ENCODE measurements around the gene HRK. TPM values are rescaled to one million over a fixed set of nuclear protein-coding genes. Genes with fewer than 3 reads are reported as not detected.

Gene HRK
- total and polyA plus RNA-seq, 10 of the 15 experiments (the other 5 are each of a cell fraction or from before 2014, with no cell fraction given): not detected

DNA sequence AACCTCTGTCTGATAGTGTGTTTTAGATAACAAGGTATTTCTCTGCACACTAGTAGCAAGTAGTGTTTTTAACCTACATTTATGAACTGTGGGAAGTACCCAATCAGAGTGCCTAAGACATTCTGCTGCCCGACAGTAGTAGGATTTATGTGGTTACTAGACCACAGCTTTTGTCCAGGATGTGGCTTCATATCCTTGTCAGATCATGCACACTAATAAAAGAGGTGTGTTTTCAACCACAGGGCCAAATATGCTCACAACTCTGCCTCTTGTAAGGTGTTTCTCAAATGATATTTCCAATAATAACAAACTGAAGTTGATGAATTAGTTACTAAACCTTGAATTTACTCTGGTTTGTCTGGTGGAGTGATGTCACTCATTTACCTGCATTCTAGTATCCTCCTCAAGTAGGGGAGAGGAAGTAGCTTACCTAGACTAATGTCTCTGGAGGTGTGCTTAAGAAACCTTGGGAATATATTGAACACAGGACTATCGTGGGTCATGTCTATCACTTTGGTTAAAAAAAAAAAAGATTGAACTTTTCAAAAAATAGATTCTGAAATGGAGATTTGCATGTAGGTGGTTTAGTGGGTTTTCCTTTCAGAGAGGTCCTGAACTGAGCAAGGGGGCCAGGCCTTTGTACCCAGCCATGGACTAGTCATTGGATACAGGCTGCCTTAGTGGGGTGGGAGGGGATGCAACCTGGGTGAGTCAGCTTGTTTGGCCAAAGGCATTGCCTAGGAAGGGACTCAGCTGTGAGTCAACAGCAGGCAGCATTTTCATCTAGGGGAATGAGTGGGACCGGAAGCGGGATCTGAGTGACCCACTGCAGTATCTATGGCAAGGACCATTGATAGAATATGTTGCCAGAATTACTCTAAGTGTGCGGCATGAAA lies 43.6 kb upstream of the HRK start:
- H3K9ac ChIP-seq (ENCODE audit: control insufficient read depth, insufficient read depth, low read length): no peak overlapping the region
- in situ Hi-C loops (cut with MboI) (no loop called here), intact Hi-C loops (cut with micrococcal nuclease; ENCODE audit: unreplicated experiment) (loop anchor here (1.0 kb wide), 1 partner anchor 35 kb away; no protein-coding TSS in a partner anchor)
- SMC1A ChIA-PET (ENCODE audit: uncharacterized antibody, unreplicated experiment): no interaction called here
- H3K4me3 ChIP-seq: no peak overlapping the region
- H3K27me3 ChIP-seq (replicated peaks in 1 of 2; ENCODE audit: control insufficient read depth in 2 of 2, insufficient read depth in 2 of 2, low read length in 1 of 2): no peaks in the 10 kb centered on the region
- POLR2A ChIA-PET: interaction anchor here (0.7 kb wide), 1 partner anchor 13 kb away, joined by 3 read pairs; no protein-coding TSS in a partner anchor
- no peak overlapping the region for H2AFZ ChIP-seq (ENCODE audit: control insufficient read depth, low read depth, low read length)
- RAD21 ChIA-PET (ENCODE audit: unreplicated experiment): no interaction called here
- H3K79me2 ChIP-seq (ENCODE audit: control insufficient read depth, insufficient read depth, low read length): no peaks in the 10 kb centered on the region
- peaks cover 5% of the 10 kb centered on the region; the same call in 1 of the 2 replicates for H4K20me1 ChIP-seq (ENCODE audit: control insufficient read depth, insufficient read depth)
- BruUV-seq (replicated peaks): no TSS peak
- FAIRE-seq (peak; percentile 68), DNase-seq (ENCODE audit: low read depth, low spot score) (peak; percentile 58), ATAC-seq (peak; percentile 85)
- CTCF ChIA-PET: no interaction called here
- H3K4me1 ChIP-seq (ENCODE audit: control insufficient read depth, insufficient read depth, low read length): peaks cover 34% of the 10 kb centered on the region
- H3K36me3 ChIP-seq (ENCODE audit: control insufficient read depth in 2 of 2, insufficient read depth in 2 of 2, low read length in 1 of 2): peaks cover 0 to 3% of the 10 kb centered on the region in 2 experiments; a peak in 1 of 4 replicates
- H3K27ac ChIP-seq (ENCODE audit: control insufficient read depth, insufficient read depth): no peak overlapping the region
- 42% methylated on average over 5 of the region's 5 CpGs for WGBS (ENCODE audit: insufficient coverage, insufficient replicate concordance, low lambda C conversion rate, missing lambda C conversion rate)
- no peaks in the 10 kb centered on the region for H3K9me3 ChIP-seq (replicated peaks; ENCODE audit: control insufficient read depth, insufficient read depth, low read length)
- H3K4me2 ChIP-seq (ENCODE audit: control insufficient read depth, insufficient read depth): peak overlapping the region; percentile 71
- TF ChIP-seq FOXM1 (IDR thresholded peaks at IDR 0.05; ENCODE audit: low read depth, low read length) (0 out of 2 replicates have a peak, but pooled peaks have one; percentile 23), BHLHE40 (IDR thresholded peaks at IDR 0.05; ENCODE audit: borderline replicate concordance in 1 of 2, low read depth in 2 of 2, low read length in 1 of 2) (no peak), TBL1XR1 (IDR thresholded peaks at IDR 0.05; ENCODE audit: low read depth, low read length) (no peak), ZNF24 (IDR thresholded peaks at IDR 0.05) (no peak), RUNX3 (IDR thresholded peaks at IDR 0.05; ENCODE audit: low read length) (peak; percentile 99), NFIC (IDR thresholded peaks at IDR 0.05; ENCODE audit: low read depth, low read length) (peak; percentile 78), MEF2A (IDR thresholded peaks at IDR 0.05; ENCODE audit: insufficient read depth, low read depth, low read length) (no peak), ATF7 (IDR thresholded peaks at IDR 0.05; ENCODE audit: low read depth) (0 out of 2 replicates have a peak, but pooled peaks have one; percentile 15), CBFB (IDR thresholded peaks at IDR 0.05; ENCODE audit: low read depth) (peak; percentile 75; the same call in 1 of the 2 replicates), EED (IDR thresholded peaks at IDR 0.05; ENCODE audit: low read depth) (peak; percentile 45; the same call in 1 of the 2 replicates), SUZ12 (IDR thresholded peaks at IDR 0.05; ENCODE audit: unreplicated experiment) (no peak), IKZF2 (IDR thresholded peaks at IDR 0.05) (peak in 1 of 2 experiments; percentile 54; a peak in 2 of 4 replicates), PAX5 (IDR thresholded peaks at IDR 0.05; ENCODE audit: borderline replicate concordance, low read depth, low read length) (0 out of 2 replicates have a peak, but pooled peaks have one; percentile 33), IRF4 (IDR thresholded peaks at IDR 0.05; ENCODE audit: low read depth, low read length) (0 out of 2 replicates have a peak, but pooled peaks have one; percentile 44)
- TF ChIP-seq, protein P1, sequence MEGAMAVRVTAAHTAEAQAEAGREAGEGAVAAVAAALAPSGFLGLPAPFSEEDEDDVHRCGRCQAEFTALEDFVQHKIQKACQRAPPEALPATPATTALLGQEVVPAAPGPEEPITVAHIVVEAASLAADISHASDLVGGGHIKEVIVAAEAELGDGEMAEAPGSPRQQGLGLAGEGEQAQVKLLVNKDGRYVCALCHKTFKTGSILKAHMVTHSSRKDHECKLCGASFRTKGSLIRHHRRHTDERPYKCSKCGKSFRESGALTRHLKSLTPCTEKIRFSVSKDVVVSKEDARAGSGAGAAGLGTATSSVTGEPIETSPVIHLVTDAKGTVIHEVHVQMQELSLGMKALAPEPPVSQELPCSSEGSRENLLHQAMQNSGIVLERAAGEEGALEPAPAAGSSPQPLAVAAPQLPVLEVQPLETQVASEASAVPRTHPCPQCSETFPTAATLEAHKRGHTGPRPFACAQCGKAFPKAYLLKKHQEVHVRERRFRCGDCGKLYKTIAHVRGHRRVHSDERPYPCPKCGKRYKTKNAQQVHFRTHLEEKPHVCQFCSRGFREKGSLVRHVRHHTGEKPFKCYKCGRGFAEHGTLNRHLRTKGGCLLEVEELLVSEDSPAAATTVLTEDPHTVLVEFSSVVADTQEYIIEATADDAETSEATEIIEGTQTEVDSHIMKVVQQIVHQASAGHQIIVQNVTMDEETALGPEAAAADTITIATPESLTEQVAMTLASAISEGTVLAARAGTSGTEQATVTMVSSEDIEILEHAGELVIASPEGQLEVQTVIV (IDR thresholded peaks at IDR 0.05; ENCODE audit: borderline replicate concordance, partially characterized antibody): no peak
- TF ChIP-seq, protein P2, sequence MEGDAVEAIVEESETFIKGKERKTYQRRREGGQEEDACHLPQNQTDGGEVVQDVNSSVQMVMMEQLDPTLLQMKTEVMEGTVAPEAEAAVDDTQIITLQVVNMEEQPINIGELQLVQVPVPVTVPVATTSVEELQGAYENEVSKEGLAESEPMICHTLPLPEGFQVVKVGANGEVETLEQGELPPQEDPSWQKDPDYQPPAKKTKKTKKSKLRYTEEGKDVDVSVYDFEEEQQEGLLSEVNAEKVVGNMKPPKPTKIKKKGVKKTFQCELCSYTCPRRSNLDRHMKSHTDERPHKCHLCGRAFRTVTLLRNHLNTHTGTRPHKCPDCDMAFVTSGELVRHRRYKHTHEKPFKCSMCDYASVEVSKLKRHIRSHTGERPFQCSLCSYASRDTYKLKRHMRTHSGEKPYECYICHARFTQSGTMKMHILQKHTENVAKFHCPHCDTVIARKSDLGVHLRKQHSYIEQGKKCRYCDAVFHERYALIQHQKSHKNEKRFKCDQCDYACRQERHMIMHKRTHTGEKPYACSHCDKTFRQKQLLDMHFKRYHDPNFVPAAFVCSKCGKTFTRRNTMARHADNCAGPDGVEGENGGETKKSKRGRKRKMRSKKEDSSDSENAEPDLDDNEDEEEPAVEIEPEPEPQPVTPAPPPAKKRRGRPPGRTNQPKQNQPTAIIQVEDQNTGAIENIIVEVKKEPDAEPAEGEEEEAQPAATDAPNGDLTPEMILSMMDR (IDR thresholded peaks at IDR 0.05 in 2 of 3, conservative IDR thresholded peaks at IDR 0.05 in 1 of 3; ENCODE audit: control insufficient read depth in 2 of 3, extremely low read depth in 1 of 3, insufficient read depth in 1 of 3, low read depth in 3 of 3, low read length in 3 of 3): no peak
- TF ChIP-seq, protein P3, sequence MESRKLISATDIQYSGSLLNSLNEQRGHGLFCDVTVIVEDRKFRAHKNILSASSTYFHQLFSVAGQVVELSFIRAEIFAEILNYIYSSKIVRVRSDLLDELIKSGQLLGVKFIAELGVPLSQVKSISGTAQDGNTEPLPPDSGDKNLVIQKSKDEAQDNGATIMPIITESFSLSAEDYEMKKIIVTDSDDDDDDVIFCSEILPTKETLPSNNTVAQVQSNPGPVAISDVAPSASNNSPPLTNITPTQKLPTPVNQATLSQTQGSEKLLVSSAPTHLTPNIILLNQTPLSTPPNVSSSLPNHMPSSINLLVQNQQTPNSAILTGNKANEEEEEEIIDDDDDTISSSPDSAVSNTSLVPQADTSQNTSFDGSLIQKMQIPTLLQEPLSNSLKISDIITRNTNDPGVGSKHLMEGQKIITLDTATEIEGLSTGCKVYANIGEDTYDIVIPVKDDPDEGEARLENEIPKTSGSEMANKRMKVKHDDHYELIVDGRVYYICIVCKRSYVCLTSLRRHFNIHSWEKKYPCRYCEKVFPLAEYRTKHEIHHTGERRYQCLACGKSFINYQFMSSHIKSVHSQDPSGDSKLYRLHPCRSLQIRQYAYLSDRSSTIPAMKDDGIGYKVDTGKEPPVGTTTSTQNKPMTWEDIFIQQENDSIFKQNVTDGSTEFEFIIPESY (IDR thresholded peaks at IDR 0.05): no peak

Data from GM12878 (cell line).